PFSK-1 (cell line): ENCODE data around the gene CNTN4.

Experiments
- POLR2AphosphoS5 ChIP-seq: IDR thresholded peaks from 2 replicates; pipeline ENCODE4 v1.6.1; 2012; ENCODE audit warnings: low read depth, mild to moderate bottlenecking, control low read depth, low read length, moderate library complexity
- REST ChIP-seq, 2 experiments: IDR thresholded peaks; 2 replicates each; pipeline versions ENCODE4 v1.6.1 to v1.8.0; 2011 to 2012; ENCODE audit warnings: low read depth in 2 of 2, low read length in 2 of 2, control low read depth in 1 of 2, inconsistent platforms in 1 of 2, mild to moderate bottlenecking in 1 of 2, moderate library complexity in 1 of 2; ENCODE audit not compliant: insufficient read depth in 1 of 2

GRCh38 chr3:2246873-2247648 is 148.4 kb downstream of the CNTN4 start:
- TF ChIP-seq POLR2AphosphoS5 (no peak), REST (IDR thresholded peaks at IDR 0.05; ENCODE audit: insufficient read depth in 1 of 2, low read depth in 2 of 2, low read length in 2 of 2) (no peak)
